IMR-90 (cell line): ENCODE measurements around the gene TMEM131L. TPM values are rescaled to one million over a fixed set of nuclear protein-coding genes. Genes with fewer than 3 reads are reported as not detected.

Experiments used
- ATAC-seq: fragments of 200-7000 bp; cut with Tn5 transposase; 2 replicates; pipeline ENCODE4 v1.9.1; 2020; ENCODE audit warnings: low read depth, mild to moderate bottlenecking, moderate library complexity
- BruUV-seq: library from RNA; stranded (reverse); fragments of 400-500 nt; replicated peaks from 2 replicates; lab custom pipeline; 2021; lab: Mats Ljungman, UMichigan
- CTCF ChIA-PET: fragments of 300-600 bp; formaldehyde crosslinking; extraction: SDS; loops from one replicate; lab custom pipeline; 2021; ENCODE audit warnings: antibody characterized with exemption; lab: Yijun Ruan, JAX
- POLR2A ChIA-PET: fragments of 300-600 bp; sonication (Branson Sonifier 250); formaldehyde crosslinking; loops from one replicate; lab custom pipeline; 2022; ENCODE audit warnings: antibody characterized with exemption; ENCODE audit not compliant: unreplicated experiment; lab: Charles Lee
- DNase-seq: peaks from one replicate; pipeline ENCODE4 v3.0.0; 2013
- H2AFZ ChIP-seq: replicated peaks from 2 replicates; pipeline ENCODE3; 2013; ENCODE audit warnings: low read length, mild to moderate bottlenecking; ENCODE audit not compliant: poor library complexity
- H2AK5ac ChIP-seq: 2 replicates; pipeline ENCODE4 v1.6.1; 2013; ENCODE audit warnings: low read depth, low read length, inconsistent platforms
- H2AK9ac ChIP-seq: replicated peaks from 2 replicates; pipeline ENCODE3; 2013; ENCODE audit warnings: mild to moderate bottlenecking, low read depth, low read length, moderate library complexity; ENCODE audit not compliant: poor library complexity
- H2BK120ac ChIP-seq: 2 replicates; pipeline ENCODE4 v1.6.1; 2013; ENCODE audit warnings: low read depth, low read length, inconsistent platforms
- H2BK15ac ChIP-seq: 3 replicates; pipeline ENCODE4 v1.6.1; 2013; ENCODE audit warnings: low read depth, low read length, inconsistent platforms
- H2BK20ac ChIP-seq: 2 replicates; pipeline ENCODE4 v1.6.1; 2013; ENCODE audit warnings: low read depth, mild to moderate bottlenecking, inconsistent platforms, low read length, moderate library complexity
- H2BK5ac ChIP-seq: 2 replicates; pipeline ENCODE4 v1.6.1; 2013; ENCODE audit warnings: mild to moderate bottlenecking, low read depth, low read length, inconsistent platforms; ENCODE audit not compliant: poor library complexity, severe bottlenecking
- H3K14ac ChIP-seq: replicated peaks from 2 replicates; pipeline ENCODE4 v1.6.1; 2013; ENCODE audit warnings: low read depth, low read length, inconsistent platforms
- H3K18ac ChIP-seq: 2 replicates; pipeline ENCODE4 v1.6.1; 2013; ENCODE audit warnings: low read depth, low read length, control low read depth
- H3K23ac ChIP-seq: 2 replicates; pipeline ENCODE4 v1.6.1; 2013; ENCODE audit warnings: low read depth, low read length, inconsistent platforms
- H3K27ac ChIP-seq: 2 replicates; pipeline ENCODE4 v1.5.1; 2013; ENCODE audit warnings: mild to moderate bottlenecking, control low read depth, low read length; ENCODE audit not compliant: insufficient read depth
- H3K27me3 ChIP-seq: 2 replicates; pipeline ENCODE4 v1.6.1; 2013; ENCODE audit warnings: low read length; ENCODE audit not compliant: control insufficient read depth, insufficient read depth
- H3K36me3 ChIP-seq: 2 replicates; pipeline ENCODE4 v1.6.1; 2013; ENCODE audit warnings: low read length, mixed read lengths; ENCODE audit not compliant: control insufficient read depth, insufficient read depth
- H3K4ac ChIP-seq: 2 replicates; pipeline ENCODE4 v1.6.1; 2013; ENCODE audit warnings: low read depth, low read length, inconsistent platforms
- H3K4me1 ChIP-seq: 2 replicates; pipeline ENCODE4 v1.6.1; 2013; ENCODE audit warnings: low read length, mixed read lengths; ENCODE audit not compliant: control insufficient read depth, insufficient read depth
- H3K4me2 ChIP-seq: 2 replicates; pipeline ENCODE4 v1.6.1; 2013; ENCODE audit warnings: low read depth, mild to moderate bottlenecking, control low read depth, low read length, moderate library complexity
- H3K4me3 ChIP-seq: 2 replicates; pipeline ENCODE4 v1.5.1; 2013; ENCODE audit warnings: low read depth, mild to moderate bottlenecking, control low read depth, low read length, moderate library complexity; ENCODE audit not compliant: insufficient read depth
- H3K56ac ChIP-seq: 2 replicates; pipeline ENCODE4 v1.6.1; 2013; ENCODE audit warnings: low read length, inconsistent platforms; ENCODE audit not compliant: insufficient read depth; ENCODE audit errors: extremely low read depth
- H3K79me1 ChIP-seq, 2 experiments: 2 replicates each; pipeline ENCODE4 v1.6.1; 2013; ENCODE audit warnings: low read length in 2 of 2, inconsistent platforms in 1 of 2, low read depth in 1 of 2
- H3K9ac ChIP-seq: 2 replicates; pipeline ENCODE4 v1.6.1; 2013; ENCODE audit warnings: low read depth, low read length, control low read depth
- H3K9me1 ChIP-seq: 2 replicates; pipeline ENCODE4 v1.6.1; 2013; ENCODE audit warnings: low read length, inconsistent platforms; ENCODE audit not compliant: insufficient read depth
- H3K9me3 ChIP-seq: 2 replicates; pipeline ENCODE4 v1.6.1; 2013; ENCODE audit warnings: low read length; ENCODE audit not compliant: control insufficient read depth, insufficient read depth
- H4K20me1 ChIP-seq: 2 replicates; pipeline ENCODE4 v1.6.1; 2013; ENCODE audit warnings: low read length, inconsistent platforms; ENCODE audit not compliant: insufficient read depth
- H4K5ac ChIP-seq: 2 replicates; pipeline ENCODE4 v1.6.1; 2013; ENCODE audit warnings: mild to moderate bottlenecking, low read depth, low read length, control low read depth
- H4K8ac ChIP-seq, 2 experiments: 2 replicates each; pipeline ENCODE4 v1.6.1; 2013; ENCODE audit warnings: low read depth in 2 of 2, low read length in 2 of 2, control low read depth in 1 of 2, inconsistent platforms in 1 of 2
- H4K91ac ChIP-seq: 2 replicates; pipeline ENCODE4 v1.6.1; 2013; ENCODE audit warnings: low read depth, low read length, inconsistent platforms; ENCODE audit not compliant: insufficient read depth
- BHLHE40 ChIP-seq: fragments of 150-350 bp; IDR thresholded peaks from 2 replicates; pipeline ENCODE4 v1.6.1; 2016; ENCODE audit warnings: mild to moderate bottlenecking, low read depth, low read length
- CEBPB ChIP-seq: IDR thresholded peaks from 2 replicates; pipeline ENCODE4 v1.6.1; 2012; ENCODE audit warnings: low read depth, low read length, improper control_type of control experiment
- CHD1 ChIP-seq: IDR thresholded peaks from 2 replicates; pipeline ENCODE4 v1.6.1; 2012; ENCODE audit warnings: low read depth, low read length, improper control_type of control experiment
- FOS ChIP-seq: fragments of 150-350 bp; IDR thresholded peaks from 2 replicates; pipeline ENCODE4 v1.6.1; 2016; ENCODE audit warnings: low read depth, low read length
- MAFK ChIP-seq: IDR thresholded peaks from 2 replicates; pipeline ENCODE4 v1.6.1; 2012; ENCODE audit warnings: low read depth, low read length, improper control_type of control experiment
- MAZ ChIP-seq: IDR thresholded peaks from 2 replicates; pipeline ENCODE4 v1.6.1; 2012; ENCODE audit warnings: low read depth, mild to moderate bottlenecking, low read length, improper control_type of control experiment, moderate library complexity, borderline replicate concordance
- MXI1 ChIP-seq: IDR thresholded peaks from 2 replicates; pipeline ENCODE4 v1.6.1; 2012; ENCODE audit warnings: low read depth, mild to moderate bottlenecking, low read length, moderate library complexity, borderline replicate concordance
- NFE2L2 ChIP-seq: fragments of 150-350 bp; IDR thresholded peaks from 2 replicates; pipeline ENCODE4 v1.6.1; 2016; ENCODE audit warnings: low read depth, mild to moderate bottlenecking, low read length
- RCOR1 ChIP-seq: IDR thresholded peaks from 2 replicates; pipeline ENCODE4 v1.6.1; 2012; ENCODE audit warnings: mild to moderate bottlenecking, low read length, improper control_type of control experiment; ENCODE audit not compliant: insufficient replicate concordance
- WGBS, 2 experiments: methylation state at CpG; one replicate each; pipeline versions ENCODE4 v1.1.5 to v1.1.7; 2013; ENCODE audit warnings: missing lambda C conversion rate in 2 of 2; ENCODE audit not compliant: insufficient read length in 1 of 2; ENCODE audit errors: extremely low coverage in 2 of 2; 5-methylcytosine and 5-hydroxymethylcytosine counted together
- dilution Hi-C: fragments of 300-500 bp; cut with HindIII; formaldehyde crosslinking; loops from one replicate; pipeline ENCODE4 v1.14.3; 2018; ENCODE audit warnings: low sequenced_read_pairs; ENCODE audit not compliant: unreplicated experiment
- in situ Hi-C: fragments of 300-500 bp; cut with MboI; formaldehyde crosslinking; loops from 3 replicates; pipeline ENCODE4 v1.14.3; 2019; ENCODE audit warnings: low sequenced_read_pairs, inconsistent platforms, mixed read lengths
- intact Hi-C: fragments of 100-400 bp; cut with micrococcal nuclease; formaldehyde crosslinking; loops from 2 replicates; pipeline ENCODE4 v1.10.0; 2022
- polyA plus RNA-seq, 3 experiments: library from polyadenylated mRNA; depleted of rRNA; stranded (reverse); fragments of >200 nt; gene quantifications; 2 replicates each; pipeline ENCODE4 v1.2.3, GENCODE V29; 2012; ENCODE audit warnings: low replicate concordance in 1 of 3
- total RNA-seq: library from RNA; depleted of rRNA; stranded (reverse); fragments of >200 nt; gene quantifications from 2 replicates; pipeline ENCODE4 v1.2.3, GENCODE V29; 2012
- TF ChIP-seq, protein P1 (sequence below): fragments of 150-350 bp; IDR thresholded peaks from 2 replicates; pipeline ENCODE4 v1.6.1; 2017; ENCODE audit warnings: mild to moderate bottlenecking, antibody characterized with exemption, low read length, low read depth
- TF ChIP-seq, protein P2 (sequence below): conservative IDR thresholded peaks from 2 replicates; pipeline ENCODE4 v1.5.1; 2012; ENCODE audit warnings: mild to moderate bottlenecking, low read depth, low read length, improper control_type of control experiment

TMEM131L gene
- total and polyA plus RNA-seq, 2 of the 4 experiments (the other 2 are of a cell fraction), result 8.4 to 23.8 TPM

DNA sequence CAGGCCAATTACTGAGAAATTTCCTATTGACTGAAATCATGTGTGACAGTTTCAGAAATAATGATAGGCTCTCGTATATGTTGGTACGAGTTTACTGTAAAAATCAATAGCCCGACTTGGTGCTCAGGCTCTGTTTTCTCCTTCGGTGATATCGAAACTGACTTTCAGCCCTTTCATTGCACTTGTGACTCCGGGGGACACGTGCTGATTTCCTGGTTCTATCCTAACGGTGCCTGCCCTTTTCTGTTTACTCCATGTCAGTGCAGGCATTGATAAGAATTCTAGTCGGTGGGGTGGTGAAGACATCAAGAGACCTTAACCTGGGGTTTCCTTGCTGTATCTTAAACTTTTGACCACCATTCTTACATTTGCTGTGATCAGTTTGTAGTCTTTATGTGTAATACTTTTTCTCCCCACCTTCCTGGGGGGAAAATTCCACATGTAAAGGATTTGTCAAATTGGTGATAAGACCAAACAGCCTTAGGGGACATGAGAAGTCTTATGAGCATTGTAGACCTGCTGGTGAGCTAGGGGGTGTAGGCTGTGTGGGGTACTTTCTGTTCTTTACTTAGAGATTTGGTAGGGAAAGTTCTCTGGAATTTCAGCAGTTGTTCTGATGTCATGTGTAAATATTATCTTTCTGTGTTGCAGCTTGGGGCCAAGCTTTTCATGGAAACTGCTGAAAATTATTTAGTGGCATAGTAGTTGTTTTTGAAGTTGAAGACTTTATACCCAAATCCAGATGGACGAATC lies 52.7 kb downstream of the TMEM131L start (continued):
- TF ChIP-seq, protein P1, sequence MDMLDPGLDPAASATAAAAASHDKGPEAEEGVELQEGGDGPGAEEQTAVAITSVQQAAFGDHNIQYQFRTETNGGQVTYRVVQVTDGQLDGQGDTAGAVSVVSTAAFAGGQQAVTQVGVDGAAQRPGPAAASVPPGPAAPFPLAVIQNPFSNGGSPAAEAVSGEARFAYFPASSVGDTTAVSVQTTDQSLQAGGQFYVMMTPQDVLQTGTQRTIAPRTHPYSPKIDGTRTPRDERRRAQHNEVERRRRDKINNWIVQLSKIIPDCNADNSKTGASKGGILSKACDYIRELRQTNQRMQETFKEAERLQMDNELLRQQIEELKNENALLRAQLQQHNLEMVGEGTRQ, result no peak
- TF ChIP-seq BHLHE40, result no peak

DNA sequence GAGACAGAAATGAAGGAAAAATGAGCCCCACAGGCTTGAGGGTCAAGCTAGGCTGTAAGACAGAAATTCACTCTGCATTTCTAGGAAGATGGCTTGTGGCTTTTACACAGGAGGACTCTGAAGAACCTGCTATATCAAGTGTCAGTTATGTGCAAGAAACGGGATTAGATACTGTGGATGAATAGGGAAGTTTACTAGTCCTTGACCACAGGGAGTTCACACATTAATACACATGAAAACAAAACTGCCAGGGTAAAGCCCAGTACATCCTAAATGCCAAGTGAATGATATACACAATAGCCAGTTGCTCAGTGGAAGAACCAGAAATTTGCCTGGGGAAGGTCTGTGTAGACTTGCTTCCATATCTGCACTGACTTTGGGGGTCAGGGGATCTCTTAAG lies 53.5 kb downstream of the TMEM131L start:
- H3K79me1 ChIP-seq, result peaks cover 6 to 11% of the 10 kb centered on the region in 2 experiments; a peak in 1 of 4 replicates
- H4K20me1 ChIP-seq, result no peaks in the 10 kb centered on the region
- no peaks in the 10 kb centered on the region; the same call in 1 of the 2 replicates for H3K9me3 ChIP-seq
- no peak overlapping the region for H4K91ac ChIP-seq
- no peak overlapping the region for H2BK20ac ChIP-seq
- H3K4me3 ChIP-seq, result no peak overlapping the region
- ATAC-seq (no peak), DNase-seq (no peak)
- H2AK5ac ChIP-seq, result no peak overlapping the region
- no TSS peak for BruUV-seq
- no peak overlapping the region for H3K18ac ChIP-seq
- H3K14ac ChIP-seq, result no peak overlapping the region
- H2AFZ ChIP-seq, result no peak overlapping the region
- no peak overlapping the region for H3K56ac ChIP-seq
- no peak overlapping the region for H2AK9ac ChIP-seq
- H3K4me1 ChIP-seq, result peaks cover 6% of the 10 kb centered on the region
- intact Hi-C loops, result no loop called here
- H2BK15ac ChIP-seq, result no peak overlapping the region
- H3K9me1 ChIP-seq, result no peaks in the 10 kb centered on the region
- dilution Hi-C loops, result no loop called here
- in situ Hi-C loops, result no loop called here
- H3K27ac ChIP-seq, result no peak overlapping the region
- CTCF ChIA-PET, result interaction anchor here (1.0 to 1.5 kb wide), 3 partner anchors 11 to 26 kb away, joined by 3 to 5 read pairs (median 3); no protein-coding TSS in a partner anchor
- H3K4ac ChIP-seq, result no peak overlapping the region
- no CpG with 5 or more reads among the region's 1 CpG for WGBS, 2 experiments
- H3K27me3 ChIP-seq, result no peaks in the 10 kb centered on the region
- H2BK5ac ChIP-seq, result no peak overlapping the region
- H3K9ac ChIP-seq, result no peak overlapping the region
- H3K36me3 ChIP-seq, result no peaks in the 10 kb centered on the region
- H3K4me2 ChIP-seq, result no peak overlapping the region
- no peak overlapping the region for H4K5ac ChIP-seq
- H2BK120ac ChIP-seq, result no peak overlapping the region
- POLR2A ChIA-PET, result no interaction called here
- H4K8ac ChIP-seq, result no peak overlapping the region
- H3K23ac ChIP-seq, result no peak overlapping the region
- TF ChIP-seq, protein P1, result no peak
- TF ChIP-seq MXI1 (no peak), CEBPB (no peak), NFE2L2 (no peak), MAFK (no peak), FOS (no peak), CHD1 (no peak), MAZ (no peak), BHLHE40 (no peak), RCOR1 (no peak)
- TF ChIP-seq, protein P2, sequence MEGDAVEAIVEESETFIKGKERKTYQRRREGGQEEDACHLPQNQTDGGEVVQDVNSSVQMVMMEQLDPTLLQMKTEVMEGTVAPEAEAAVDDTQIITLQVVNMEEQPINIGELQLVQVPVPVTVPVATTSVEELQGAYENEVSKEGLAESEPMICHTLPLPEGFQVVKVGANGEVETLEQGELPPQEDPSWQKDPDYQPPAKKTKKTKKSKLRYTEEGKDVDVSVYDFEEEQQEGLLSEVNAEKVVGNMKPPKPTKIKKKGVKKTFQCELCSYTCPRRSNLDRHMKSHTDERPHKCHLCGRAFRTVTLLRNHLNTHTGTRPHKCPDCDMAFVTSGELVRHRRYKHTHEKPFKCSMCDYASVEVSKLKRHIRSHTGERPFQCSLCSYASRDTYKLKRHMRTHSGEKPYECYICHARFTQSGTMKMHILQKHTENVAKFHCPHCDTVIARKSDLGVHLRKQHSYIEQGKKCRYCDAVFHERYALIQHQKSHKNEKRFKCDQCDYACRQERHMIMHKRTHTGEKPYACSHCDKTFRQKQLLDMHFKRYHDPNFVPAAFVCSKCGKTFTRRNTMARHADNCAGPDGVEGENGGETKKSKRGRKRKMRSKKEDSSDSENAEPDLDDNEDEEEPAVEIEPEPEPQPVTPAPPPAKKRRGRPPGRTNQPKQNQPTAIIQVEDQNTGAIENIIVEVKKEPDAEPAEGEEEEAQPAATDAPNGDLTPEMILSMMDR, result no peak
